NK-92 (cell line): Measurements from ENCODE around the gene CAVIN1.
"Not testable (repeated sequence)": the region's sequence is repeated elsewhere in the genome, so short reads cannot be mapped to it uniquely, and the experiment has no call there.

Experiments used
- DNase-seq: peaks from one replicate; lab custom pipeline; 2025; ENCODE audit not compliant: unreplicated experiment; lab: John Stamatoyannopoulos, UW

Gene CAVIN1

GRCh38 chr17:42406615-42407288, 16.3 kb downstream of the CAVIN1 start:
- no peak for DNase-seq

GRCh38 chr17:42405963-42406495, 17.0 kb downstream of the CAVIN1 start:
- no peak for DNase-seq

GRCh38 chr17:42405076-42405475, 18.0 kb downstream of the CAVIN1 start:
- no peak for DNase-seq

- DNase-seq = no peak
Observed at GRCh38 chr17:42404326-42405055, 18.6 kb downstream of the CAVIN1 start.

GRCh38 chr17:42403150-42403549, 19.9 kb downstream of the CAVIN1 start:
- no peak for DNase-seq

- no peak for DNase-seq
Observed at GRCh38 chr17:42402117-42402516, 20.9 kb downstream of the CAVIN1 start.

GRCh38 chr17:42400844-42401375, 22.1 kb downstream of the CAVIN1 start:
- not testable (repeated sequence) for DNase-seq

- no peak for DNase-seq
Observed at GRCh38 chr17:42399948-42400843, 22.9 kb downstream of the CAVIN1 start.

GRCh38 chr17:42399121-42399520, 23.9 kb downstream of the CAVIN1 start:
- DNase-seq = no peak

- DNase-seq = not testable (repeated sequence)
Observed at GRCh38 chr17:42395601-42396000, 27.5 kb downstream of the CAVIN1 start.

- no peak for DNase-seq
Observed at GRCh38 chr17:42394838-42395237, 28.2 kb downstream of the CAVIN1 start.

- no peak for DNase-seq
Observed at GRCh38 chr17:42392692-42393415, 30.2 kb downstream of the CAVIN1 start.

GRCh38 chr17:42391439-42391838, 31.6 kb downstream of the CAVIN1 start:
- not testable (repeated sequence) for DNase-seq

- DNase-seq = no peak
Observed at GRCh38 chr17:42389899-42390298, 33.2 kb downstream of the CAVIN1 start.

- no peak for DNase-seq
Observed at GRCh38 chr17:42389135-42389417, 34.0 kb downstream of the CAVIN1 start.

- DNase-seq = peak; percentile 99
Observed at GRCh38 chr17:42388381-42389134, 34.5 kb downstream of the CAVIN1 start, which contains the start of gene STAT3. Gene STAT3, minus strand, starts transcription at chr17:42388442. Its CDS starts 39,926 bp downstream, at chr17:42348516.

GRCh38 chr17:42387661-42388380, 35.2 kb downstream of the CAVIN1 start:
- DNase-seq = no peak

GRCh38 chr17:42386777-42387657, 36.0 kb downstream of the CAVIN1 start:
- no peak for DNase-seq
